NT2/D1 (cell line): Measurements from ENCODE around the gene ZNF837.

Experiments used
- SUZ12 ChIP-seq: IDR thresholded peaks from 2 replicates; pipeline ENCODE4 v1.6.1; 2011; ENCODE audit not compliant: insufficient read length, insufficient read depth; ENCODE audit errors: extremely low read depth
- YY1 ChIP-seq: IDR thresholded peaks from 2 replicates; pipeline ENCODE4 v1.6.1; 2011; ENCODE audit not compliant: insufficient read length, insufficient read depth

- TF ChIP-seq YY1 (no peak), SUZ12 (no peak)
Measured at GRCh38 chr19:58392945-58393724, 12.3 kb upstream of the ZNF837 start.
